HEK293 (cell line): Measurements from ENCODE around the gene C10orf67.

Experiments used
- CTCF ChIP-seq: fragments of 450-650 bp; formaldehyde crosslinking; IDR thresholded peaks from 2 replicates; pipeline ENCODE4 v1.5.1; 2016; ENCODE audit warnings: missing biosample characterization, missing genetic modification characterization
- KLF7 ChIP-seq: fragments of 450-650 bp; formaldehyde crosslinking; IDR thresholded peaks from 2 replicates; pipeline ENCODE4 v1.5.1; 2016; ENCODE audit warnings: missing biosample characterization, missing genetic modification characterization, borderline replicate concordance
- ZFP69B ChIP-seq: fragments of 450-650 bp; formaldehyde crosslinking; IDR thresholded peaks from 2 replicates; pipeline ENCODE4 v1.5.1; 2016; ENCODE audit warnings: missing biosample characterization, missing genetic modification characterization
- ZNF2 ChIP-seq: fragments of 450-650 bp; formaldehyde crosslinking; IDR thresholded peaks from 2 replicates; pipeline ENCODE4 v1.5.1; 2016; ENCODE audit warnings: missing biosample characterization, missing genetic modification characterization
- ZNF449 ChIP-seq: fragments of 450-650 bp; formaldehyde crosslinking; IDR thresholded peaks from 2 replicates; pipeline ENCODE4 v1.5.1; 2017; ENCODE audit warnings: missing biosample characterization, mild to moderate bottlenecking, missing genetic modification characterization, moderate library complexity
- ZNF624 ChIP-seq: fragments of 450-650 bp; formaldehyde crosslinking; IDR thresholded peaks from 2 replicates; pipeline ENCODE4 v1.5.1; 2017; ENCODE audit warnings: missing biosample characterization, missing genetic modification characterization

DNA sequence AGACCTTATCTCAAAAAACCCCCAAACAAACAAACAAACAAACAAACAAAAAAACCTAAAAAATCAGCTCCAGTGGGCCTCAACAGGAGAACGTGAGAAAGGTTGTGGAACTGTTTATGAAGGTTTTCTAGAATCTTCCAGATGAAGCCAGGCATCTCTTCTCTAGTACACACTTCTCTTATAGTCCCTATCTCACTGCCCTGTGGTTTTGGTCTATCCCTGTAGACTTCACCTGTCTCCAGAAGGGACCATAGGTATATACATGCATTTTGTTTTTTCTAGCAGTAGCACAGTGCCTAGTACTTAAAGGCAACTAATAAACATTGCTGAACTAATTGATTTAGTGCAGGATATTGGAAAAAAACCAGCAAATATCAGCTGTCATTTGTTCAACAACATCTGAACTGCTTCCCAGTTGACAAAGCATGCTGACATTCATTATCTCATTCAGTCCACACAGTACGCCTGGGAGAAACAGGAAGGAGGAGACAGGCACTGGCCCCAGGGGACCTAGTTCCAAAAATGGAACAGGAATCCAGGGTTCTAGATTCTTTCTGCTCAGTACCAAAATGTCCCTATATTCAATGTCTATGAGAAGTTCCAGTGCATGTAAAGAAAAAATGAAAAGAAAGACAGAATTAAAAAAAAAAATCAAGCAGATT lies 59.8 kb downstream of the C10orf67 start:
- TF ChIP-seq ZNF624 (tag by site-specific recombination) = no peak
- no peak for TF ChIP-seq CTCF
- TF ChIP-seq ZNF449 (tag by site-specific recombination) = no peak
- TF ChIP-seq ZNF2 (tag by site-specific recombination) = no peak
- TF ChIP-seq ZFP69B (tag by site-specific recombination) = no peak
- no peak for TF ChIP-seq KLF7 (tag by site-specific recombination)
